ENCODE results near the gene SOCS6. TPM values are rescaled to one million over a fixed set of nuclear protein-coding genes. Genes with fewer than 3 reads are reported as not detected.

The SOCS6 gene
- total RNA-seq, 1 experiment from 2014 or later, result 53.4 TPM

GRCh38 chr18:70289351-70290312 is 787 bp downstream of the SOCS6 start:
- Histone ChIP-seq H3K4me2 (ENCODE audit: low read length) (peak overlapping the region; percentile 81), H3K9me3 (ENCODE audit: control insufficient read depth in 1 of 2, insufficient read depth in 1 of 2, low read depth in 1 of 2, low read length in 2 of 2) (no peaks in the 10 kb centered on the region), H3K9ac (ENCODE audit: low read length) (peak overlapping the region; percentile 93), H3K27ac (ENCODE audit: low read depth, low read length) (peak overlapping the region; percentile 99), H3K79me2 (ENCODE audit: insufficient read depth, low read length) (peaks cover 62% of the 10 kb centered on the region), H3K9me2 (ENCODE audit: insufficient read depth) (no peaks in the 10 kb centered on the region), H3K4me1 (ENCODE audit: control insufficient read depth in 1 of 2, insufficient read depth in 2 of 2, low read length in 2 of 2) (peaks cover 67 to 79% of the 10 kb centered on the region in 2 experiments), H3K27me3 (ENCODE audit: insufficient read depth, low read length) (no peaks in the 10 kb centered on the region), H2AFZ (ENCODE audit: low read depth, low read length, poor library complexity, severe bottlenecking) (no peak overlapping the region), H3K4me3 (replicated peaks in 1 of 2; ENCODE audit: low read depth in 1 of 2, low read length in 2 of 2) (peak overlapping the region; percentile 75 to 86), H4K20me1 (ENCODE audit: insufficient read depth) (no peaks in the 10 kb centered on the region), H3K36me3 (ENCODE audit: control insufficient read depth in 1 of 2, insufficient read depth in 2 of 2, low read length in 2 of 2) (peaks cover 0 to 15% of the 10 kb centered on the region in 2 experiments; a peak in 1 of 4 replicates)
- ChIA-PET RAD21 (ENCODE audit: low non-redundant PET in 1 of 2, low total read pairs in 2 of 2, uncharacterized antibody in 2 of 2, unreplicated experiment in 2 of 2) (no interaction called here), POLR2A (interaction anchor here (1.0 kb wide), 1 partner anchor 130 kb away, joined by 3 read pairs; no protein-coding TSS in a partner anchor), CTCF (no interaction called here)
- peak; percentile 99 for TF ChIP-seq ZFX (IDR thresholded peaks at IDR 0.05)
- no peak for TF ChIP-seq RAD21 (IDR thresholded peaks at IDR 0.05; ENCODE audit: low read depth)
- DNase-seq (ENCODE audit: low read depth, low spot score) (no peak), ATAC-seq (peak; percentile 12)
- BruUV-seq (replicated peaks), result no TSS peak
- intact Hi-C loops (cut with micrococcal nuclease), result loop anchor here (2.0 to 5.0 kb wide), 3 partner anchors 92 to 145 kb away; no protein-coding TSS in a partner anchor

- intact Hi-C loops (cut with micrococcal nuclease), result loop anchor here (2.0 to 5.0 kb wide), 2 partner anchors 108 to 144 kb away; no protein-coding TSS in a partner anchor
- H3K4me3 ChIP-seq (replicated peaks in 1 of 2; ENCODE audit: low read depth in 1 of 2, low read length in 2 of 2), result peak overlapping the region; percentile 75 to 86
- peaks cover 73% of the 10 kb centered on the region for H3K79me2 ChIP-seq (ENCODE audit: insufficient read depth, low read length)
- no peaks in the 10 kb centered on the region; the same call in 1 of the 2 replicates for H4K20me1 ChIP-seq (ENCODE audit: insufficient read depth)
- H2AFZ ChIP-seq (ENCODE audit: low read depth, low read length, poor library complexity, severe bottlenecking), result no peak overlapping the region
- H3K9ac ChIP-seq (ENCODE audit: low read length), result peak overlapping the region; percentile 93
- H3K27ac ChIP-seq (ENCODE audit: low read depth, low read length), result peak overlapping the region; percentile 99
- DNase-seq (ENCODE audit: low read depth, low spot score), result no peak
- H3K36me3 ChIP-seq (ENCODE audit: control insufficient read depth in 1 of 2, insufficient read depth in 2 of 2, low read length in 2 of 2), result peaks cover 0 to 15% of the 10 kb centered on the region in 2 experiments; a peak in 1 of 4 replicates
- ChIA-PET RAD21 (ENCODE audit: low non-redundant PET in 1 of 2, low total read pairs in 2 of 2, uncharacterized antibody in 2 of 2, unreplicated experiment in 2 of 2) (no interaction called here), POLR2A (no interaction called here), CTCF (no interaction called here)
- no peaks in the 10 kb centered on the region for H3K27me3 ChIP-seq (ENCODE audit: insufficient read depth, low read length)
- H3K4me1 ChIP-seq (ENCODE audit: control insufficient read depth in 1 of 2, insufficient read depth in 2 of 2, low read length in 2 of 2), result peaks cover 71 to 79% of the 10 kb centered on the region in 2 experiments
- no peak for TF ChIP-seq CEBPB (IDR thresholded peaks at IDR 0.05; ENCODE audit: low read depth)
- no peaks in the 10 kb centered on the region for H3K9me3 ChIP-seq (ENCODE audit: control insufficient read depth in 1 of 2, insufficient read depth in 1 of 2, low read depth in 1 of 2, low read length in 2 of 2)
- TSS peak; percentile 31 for BruUV-seq (replicated peaks)
- H3K9me2 ChIP-seq (ENCODE audit: insufficient read depth), result no peaks in the 10 kb centered on the region
- H3K4me2 ChIP-seq (ENCODE audit: low read length), result peak overlapping the region; percentile 81
- ATAC-seq, result no peak
These were observed 1.8 kb downstream of the SOCS6 start for GRCh38 chr18:70290482-70291294.

Measured in HCT116 (cell line).